Thyroid gland (tissue), 4 donors: Measurements from ENCODE around the gene SP3. TPM values are rescaled to one million over a fixed set of nuclear protein-coding genes. Genes with fewer than 3 reads are reported as not detected.

Experiments used
- DNase-seq, 2 donors: peaks; one replicate each; pipeline ENCODE4 v3.0.0-alpha.2; 2019
- H3K27ac ChIP-seq, 3 donors: fragments of 200-600 bp; sonication (generic); 1 replicate in 2 of 3; 2 replicates in 1 of 3; pipeline ENCODE4 v1.5.1; 2016 to 2019; ENCODE audit warnings: mild to moderate bottlenecking in 1 of 3, moderate library complexity in 1 of 3
- H3K27me3 ChIP-seq: fragments of 200-600 bp; sonication (generic); one replicate; pipeline ENCODE4 v1.5.1; 2019
- H3K36me3 ChIP-seq, 2 donors: fragments of 200-600 bp; sonication (generic); one replicate each; pipeline ENCODE4 v1.5.1; 2016 to 2019
- H3K4me1 ChIP-seq, 2 donors: fragments of 200-600 bp; sonication (generic); one replicate each; pipeline ENCODE4 v1.5.1; 2017 to 2019
- H3K4me3 ChIP-seq, 3 donors: fragments of 200-600 bp; sonication (generic); replicated peaks in 1 of 3; 1 replicate in 2 of 3; 2 replicates in 1 of 3; pipeline ENCODE4 v1.5.1; 2016; ENCODE audit warnings: mild to moderate bottlenecking in 1 of 3
- H3K9me3 ChIP-seq: fragments of 200-600 bp; sonication (generic); one replicate; pipeline ENCODE4 v1.5.1; 2017
- POLR2A ChIP-seq, 2 donors: fragments of 450-650 bp; IDR thresholded peaks; one replicate each; pipeline ENCODE4 v1.6.1; 2017; ENCODE audit warnings: antibody characterized with exemption in 2 of 2, mild to moderate bottlenecking in 2 of 2, moderate library complexity in 1 of 2
- WGBS, 2 donors: methylation state at CpG; one replicate each; pipeline ENCODE4 v1.1.5; 2017; 5-methylcytosine and 5-hydroxymethylcytosine counted together
- intact Hi-C: fragments of 100-400 bp; cut with DNase I; formaldehyde crosslinking; loops from one replicate; pipeline ENCODE4 v1.15.1; 2023
- total RNA-seq, 4 donors: library from RNA; depleted of rRNA; stranded (reverse); fragments of >200 nt; gene quantifications; one replicate each; pipeline ENCODE4 v1.2.3, GENCODE V29; 2016
- TF ChIP-seq, protein P1 (sequence below), 6 experiments: fragments of 200-600 bp in 3 of 6; fragments of 450-650 bp in 3 of 6; sonication (generic) in 3 of 6; IDR thresholded peaks; one replicate each; pipeline ENCODE4 v1.5.1; 2016 to 2019; ENCODE audit warnings: antibody characterized with exemption in 6 of 6, mild to moderate bottlenecking in 2 of 6, inconsistent platforms in 1 of 6, moderate library complexity in 1 of 6

Gene SP3
- total RNA-seq, 4 donors from 2014 or later = 152 to 237 (median 186) TPM

DNA sequence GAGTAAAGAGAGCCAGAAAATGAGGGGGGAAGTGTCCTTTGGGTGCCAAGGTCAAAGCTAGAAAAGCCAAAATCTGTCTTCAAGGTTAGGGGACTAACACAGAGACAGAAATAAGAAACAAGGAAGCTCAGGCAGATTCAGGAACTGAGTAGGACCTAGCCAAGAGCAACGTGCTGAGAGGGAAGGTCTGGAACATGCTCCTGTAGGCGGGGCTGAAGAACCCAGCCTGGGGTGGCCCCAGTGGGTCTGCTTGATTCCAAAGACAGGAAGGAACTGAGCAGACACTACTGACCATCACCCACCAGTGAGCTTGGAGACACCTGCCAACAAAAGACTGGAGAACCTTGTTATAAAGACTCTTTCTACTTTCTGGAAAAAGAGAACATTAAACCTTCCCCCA, 105.1 kb downstream of the SP3 start:
- Histone ChIP-seq H3K9me3 (no peaks in the 10 kb centered on the region), H3K4me3 (no peak overlapping the region), H3K4me1 (peaks cover 34 to 36% of the 10 kb centered on the region in 2 donors), H3K27me3 (no peaks in the 10 kb centered on the region), H3K27ac (no peak overlapping the region), H3K36me3 (no peaks in the 10 kb centered on the region)
- 65 to 79% methylated on average over 2 of the region's 2 CpGs for WGBS, 2 donors
- no peak for DNase-seq
- intact Hi-C loops = no loop called here
- no peak for TF ChIP-seq POLR2A (IDR thresholded peaks at IDR 0.05)
- TF ChIP-seq, protein P1, sequence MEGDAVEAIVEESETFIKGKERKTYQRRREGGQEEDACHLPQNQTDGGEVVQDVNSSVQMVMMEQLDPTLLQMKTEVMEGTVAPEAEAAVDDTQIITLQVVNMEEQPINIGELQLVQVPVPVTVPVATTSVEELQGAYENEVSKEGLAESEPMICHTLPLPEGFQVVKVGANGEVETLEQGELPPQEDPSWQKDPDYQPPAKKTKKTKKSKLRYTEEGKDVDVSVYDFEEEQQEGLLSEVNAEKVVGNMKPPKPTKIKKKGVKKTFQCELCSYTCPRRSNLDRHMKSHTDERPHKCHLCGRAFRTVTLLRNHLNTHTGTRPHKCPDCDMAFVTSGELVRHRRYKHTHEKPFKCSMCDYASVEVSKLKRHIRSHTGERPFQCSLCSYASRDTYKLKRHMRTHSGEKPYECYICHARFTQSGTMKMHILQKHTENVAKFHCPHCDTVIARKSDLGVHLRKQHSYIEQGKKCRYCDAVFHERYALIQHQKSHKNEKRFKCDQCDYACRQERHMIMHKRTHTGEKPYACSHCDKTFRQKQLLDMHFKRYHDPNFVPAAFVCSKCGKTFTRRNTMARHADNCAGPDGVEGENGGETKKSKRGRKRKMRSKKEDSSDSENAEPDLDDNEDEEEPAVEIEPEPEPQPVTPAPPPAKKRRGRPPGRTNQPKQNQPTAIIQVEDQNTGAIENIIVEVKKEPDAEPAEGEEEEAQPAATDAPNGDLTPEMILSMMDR (IDR thresholded peaks at IDR 0.05) = no peak

- H3K36me3 ChIP-seq = no peaks in the 10 kb centered on the region
- intact Hi-C loops = no loop called here
- no peak overlapping the region for H3K4me3 ChIP-seq
- no peaks in the 10 kb centered on the region for H3K27me3 ChIP-seq
- H3K4me1 ChIP-seq = peaks cover 45 to 52% of the 10 kb centered on the region in 2 donors
- no peaks in the 10 kb centered on the region for H3K9me3 ChIP-seq
- 25 to 38% methylated on average over 9 to 10 of the region's 10 CpGs for WGBS, 2 donors
- DNase-seq = peak; percentile 83 to 86
- TF ChIP-seq POLR2A (IDR thresholded peaks at IDR 0.05) = no peak
- TF ChIP-seq, protein P1 (IDR thresholded peaks at IDR 0.05) = no peak
- H3K27ac ChIP-seq = peak overlapping the region; percentile 47 to 68 (median 48)
Observed at GRCh38 chr2:173858291-173858731, 106.9 kb downstream of the SP3 start.
